Measurements from ENCODE around the gene HINT2.

DNA sequence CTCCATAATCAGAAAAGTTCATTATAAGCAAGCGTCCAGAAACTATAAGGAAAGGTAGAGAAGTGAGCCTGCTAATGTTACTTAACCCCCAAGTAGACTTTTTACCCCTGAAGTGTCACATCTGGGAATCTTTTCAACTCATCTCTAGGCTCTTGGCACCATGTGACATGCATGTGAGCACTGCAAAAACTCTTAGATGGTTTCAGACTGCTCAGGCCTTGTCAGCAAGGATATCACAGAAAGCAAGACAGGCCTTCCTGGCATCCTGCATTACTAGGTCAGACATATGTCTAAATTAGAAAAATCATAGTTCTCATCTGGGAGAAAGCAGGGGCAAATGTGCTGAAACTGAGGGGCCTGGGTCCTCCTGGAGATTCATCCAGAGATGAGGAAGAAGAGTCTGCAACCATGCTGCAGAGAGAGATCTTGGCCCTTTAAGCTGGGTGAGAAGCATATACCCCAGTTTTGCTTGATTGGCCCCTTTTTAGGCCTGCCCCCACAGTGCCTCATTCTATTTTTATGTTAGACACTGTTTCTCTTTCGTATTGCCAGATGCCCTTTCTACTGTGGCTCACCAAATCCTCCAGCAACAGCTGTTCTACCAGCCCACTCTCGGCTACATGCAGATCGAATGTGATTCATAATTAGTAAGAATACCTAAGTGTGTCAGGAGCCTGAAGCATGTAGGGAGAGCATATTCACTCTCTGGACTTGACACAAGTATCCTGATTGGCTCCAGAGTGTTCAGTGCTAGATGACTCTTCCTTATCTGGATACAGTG, 33.1 kb upstream of the HINT2 start:
- TF ChIP-seq, protein P1, sequence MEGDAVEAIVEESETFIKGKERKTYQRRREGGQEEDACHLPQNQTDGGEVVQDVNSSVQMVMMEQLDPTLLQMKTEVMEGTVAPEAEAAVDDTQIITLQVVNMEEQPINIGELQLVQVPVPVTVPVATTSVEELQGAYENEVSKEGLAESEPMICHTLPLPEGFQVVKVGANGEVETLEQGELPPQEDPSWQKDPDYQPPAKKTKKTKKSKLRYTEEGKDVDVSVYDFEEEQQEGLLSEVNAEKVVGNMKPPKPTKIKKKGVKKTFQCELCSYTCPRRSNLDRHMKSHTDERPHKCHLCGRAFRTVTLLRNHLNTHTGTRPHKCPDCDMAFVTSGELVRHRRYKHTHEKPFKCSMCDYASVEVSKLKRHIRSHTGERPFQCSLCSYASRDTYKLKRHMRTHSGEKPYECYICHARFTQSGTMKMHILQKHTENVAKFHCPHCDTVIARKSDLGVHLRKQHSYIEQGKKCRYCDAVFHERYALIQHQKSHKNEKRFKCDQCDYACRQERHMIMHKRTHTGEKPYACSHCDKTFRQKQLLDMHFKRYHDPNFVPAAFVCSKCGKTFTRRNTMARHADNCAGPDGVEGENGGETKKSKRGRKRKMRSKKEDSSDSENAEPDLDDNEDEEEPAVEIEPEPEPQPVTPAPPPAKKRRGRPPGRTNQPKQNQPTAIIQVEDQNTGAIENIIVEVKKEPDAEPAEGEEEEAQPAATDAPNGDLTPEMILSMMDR (IDR thresholded peaks at IDR 0.05), result no peak
- no peak for TF ChIP-seq POLR2AphosphoS5 (IDR thresholded peaks at IDR 0.05)
